ENCODE results near the gene ARID2. TPM values are rescaled to one million over a fixed set of nuclear protein-coding genes. Genes with fewer than 3 reads are reported as not detected.

Gene ARID2
- total RNA-seq, 1 donor from 2014 or later = 21.1 TPM

DNA sequence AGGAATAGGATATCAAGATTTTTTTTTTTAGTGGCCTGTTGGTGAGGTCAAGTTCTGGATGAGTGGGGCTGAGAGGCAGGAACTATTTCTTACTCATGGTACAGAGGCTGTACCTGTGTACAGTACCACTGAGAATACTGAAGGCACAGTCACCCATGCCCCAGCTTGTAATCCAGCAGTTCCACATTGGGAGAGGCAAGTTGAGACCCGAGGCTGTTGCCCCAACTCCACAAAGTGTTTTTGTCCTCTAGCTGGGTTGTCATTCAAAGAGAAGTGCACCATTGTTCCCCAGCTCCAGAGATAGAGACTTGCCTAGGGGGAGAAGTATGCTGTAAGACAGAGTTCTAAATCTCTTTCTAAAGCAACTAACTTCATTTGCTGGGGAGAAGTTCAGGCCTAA lies 38.7 kb downstream of the ARID2 start:
- no peak for DNase-seq (ENCODE audit: low read depth)
- H3K27me3 ChIP-seq (ENCODE audit: control insufficient read depth, insufficient read depth, low read length) = no peaks in the 10 kb centered on the region
- H3K36me3 ChIP-seq (ENCODE audit: control insufficient read depth, insufficient read depth, low read length) = no peaks in the 10 kb centered on the region
- TF ChIP-seq, protein P1, sequence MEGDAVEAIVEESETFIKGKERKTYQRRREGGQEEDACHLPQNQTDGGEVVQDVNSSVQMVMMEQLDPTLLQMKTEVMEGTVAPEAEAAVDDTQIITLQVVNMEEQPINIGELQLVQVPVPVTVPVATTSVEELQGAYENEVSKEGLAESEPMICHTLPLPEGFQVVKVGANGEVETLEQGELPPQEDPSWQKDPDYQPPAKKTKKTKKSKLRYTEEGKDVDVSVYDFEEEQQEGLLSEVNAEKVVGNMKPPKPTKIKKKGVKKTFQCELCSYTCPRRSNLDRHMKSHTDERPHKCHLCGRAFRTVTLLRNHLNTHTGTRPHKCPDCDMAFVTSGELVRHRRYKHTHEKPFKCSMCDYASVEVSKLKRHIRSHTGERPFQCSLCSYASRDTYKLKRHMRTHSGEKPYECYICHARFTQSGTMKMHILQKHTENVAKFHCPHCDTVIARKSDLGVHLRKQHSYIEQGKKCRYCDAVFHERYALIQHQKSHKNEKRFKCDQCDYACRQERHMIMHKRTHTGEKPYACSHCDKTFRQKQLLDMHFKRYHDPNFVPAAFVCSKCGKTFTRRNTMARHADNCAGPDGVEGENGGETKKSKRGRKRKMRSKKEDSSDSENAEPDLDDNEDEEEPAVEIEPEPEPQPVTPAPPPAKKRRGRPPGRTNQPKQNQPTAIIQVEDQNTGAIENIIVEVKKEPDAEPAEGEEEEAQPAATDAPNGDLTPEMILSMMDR (IDR thresholded peaks at IDR 0.05; ENCODE audit: insufficient read depth, low read length, poor library complexity, severe bottlenecking) = no peak
- H3K4me3 ChIP-seq (ENCODE audit: low read depth, low read length) = no peak overlapping the region

DNA sequence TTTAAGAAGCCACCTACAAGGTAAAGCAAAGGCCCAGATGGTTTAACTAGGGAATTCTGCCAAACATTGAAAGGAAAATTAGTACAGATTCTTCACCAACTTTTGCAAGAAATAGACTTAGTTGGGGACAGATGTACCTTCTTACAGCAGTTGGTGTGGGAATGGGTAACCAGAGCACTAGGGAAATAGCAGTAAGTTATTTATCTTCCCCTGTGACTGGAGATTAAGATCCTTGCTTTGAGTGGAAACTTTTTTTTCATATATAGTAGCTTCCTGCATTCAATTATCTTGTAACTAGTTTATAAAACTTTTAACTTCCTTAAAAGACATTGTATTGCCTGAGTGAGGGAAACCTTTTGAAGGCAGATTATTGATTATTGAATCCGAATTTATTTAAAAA lies 44.2 kb downstream of the ARID2 start:
- H3K27me3 ChIP-seq (ENCODE audit: control insufficient read depth, insufficient read depth, low read length) = no peaks in the 10 kb centered on the region
- no peak for DNase-seq (ENCODE audit: low read depth)
- no peaks in the 10 kb centered on the region for H3K36me3 ChIP-seq (ENCODE audit: control insufficient read depth, insufficient read depth, low read length)
- TF ChIP-seq, protein P1 (IDR thresholded peaks at IDR 0.05; ENCODE audit: insufficient read depth, low read length, poor library complexity, severe bottlenecking) = no peak
- H3K4me3 ChIP-seq (ENCODE audit: low read depth, low read length) = no peak overlapping the region

DNA sequence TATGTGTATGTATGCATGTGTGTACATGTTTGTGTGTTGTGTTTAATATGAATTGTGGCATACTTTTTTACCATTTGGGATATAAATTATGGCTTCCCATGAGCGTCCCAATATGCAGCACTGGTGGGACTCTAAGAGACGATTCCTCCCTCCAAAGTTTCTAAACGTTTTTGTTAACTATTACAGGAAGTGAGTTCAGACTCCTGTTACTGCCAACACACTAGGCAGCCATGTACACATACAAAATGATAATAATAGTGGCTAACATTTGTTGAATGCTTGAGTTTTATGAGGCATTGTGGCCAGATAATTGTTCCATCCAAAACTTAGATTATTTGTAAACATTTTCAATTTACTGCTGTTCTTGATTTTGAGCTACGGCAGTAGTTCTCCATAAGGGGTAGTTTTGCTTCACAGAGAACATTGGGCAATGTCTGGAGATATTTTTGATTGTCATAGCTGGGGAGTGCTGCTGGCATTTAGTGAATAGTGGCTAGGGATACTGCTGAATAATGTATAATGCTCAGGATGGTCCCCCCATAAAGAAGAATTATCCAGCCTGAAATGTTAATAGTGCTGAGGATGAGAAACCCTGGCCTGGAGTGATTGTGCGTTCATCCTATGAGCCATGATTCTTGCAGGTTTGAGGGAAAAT lies 45.1 kb downstream of the ARID2 start:
- no peaks in the 10 kb centered on the region for H3K27me3 ChIP-seq (ENCODE audit: control insufficient read depth, insufficient read depth, low read length)
- H3K4me3 ChIP-seq (ENCODE audit: low read depth, low read length) = no peak overlapping the region
- TF ChIP-seq, protein P1 (IDR thresholded peaks at IDR 0.05; ENCODE audit: insufficient read depth, low read length, poor library complexity, severe bottlenecking) = no peak
- no peak for DNase-seq (ENCODE audit: low read depth)
- no peaks in the 10 kb centered on the region for H3K36me3 ChIP-seq (ENCODE audit: control insufficient read depth, insufficient read depth, low read length)

DNA sequence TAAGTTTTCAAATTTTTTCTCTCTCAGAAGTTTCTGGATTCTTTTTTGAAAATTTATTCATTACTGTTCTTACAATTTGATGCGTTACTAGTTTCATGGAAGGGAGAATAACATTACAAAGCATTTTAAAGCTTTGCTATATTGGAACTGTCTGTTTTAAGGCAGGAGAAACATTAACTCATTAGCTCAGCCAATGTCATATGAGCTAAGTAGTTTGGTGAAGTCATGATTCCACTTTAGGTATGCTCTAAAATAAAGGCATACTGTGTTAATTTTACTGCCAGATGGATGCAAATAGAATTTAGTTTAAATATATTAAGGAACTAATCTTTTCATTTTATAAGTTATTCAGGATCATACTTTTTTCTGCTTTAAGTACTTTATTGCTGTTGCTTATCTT lies 46.0 kb downstream of the ARID2 start:
- Histone ChIP-seq H3K36me3 (ENCODE audit: control insufficient read depth, insufficient read depth, low read length) (no peaks in the 10 kb centered on the region), H3K4me3 (ENCODE audit: low read depth, low read length) (no peak overlapping the region), H3K27me3 (ENCODE audit: control insufficient read depth, insufficient read depth, low read length) (no peaks in the 10 kb centered on the region)
- no peak for DNase-seq (ENCODE audit: low read depth)
- TF ChIP-seq, protein P1 (IDR thresholded peaks at IDR 0.05; ENCODE audit: insufficient read depth, low read length, poor library complexity, severe bottlenecking) = no peak

DNA sequence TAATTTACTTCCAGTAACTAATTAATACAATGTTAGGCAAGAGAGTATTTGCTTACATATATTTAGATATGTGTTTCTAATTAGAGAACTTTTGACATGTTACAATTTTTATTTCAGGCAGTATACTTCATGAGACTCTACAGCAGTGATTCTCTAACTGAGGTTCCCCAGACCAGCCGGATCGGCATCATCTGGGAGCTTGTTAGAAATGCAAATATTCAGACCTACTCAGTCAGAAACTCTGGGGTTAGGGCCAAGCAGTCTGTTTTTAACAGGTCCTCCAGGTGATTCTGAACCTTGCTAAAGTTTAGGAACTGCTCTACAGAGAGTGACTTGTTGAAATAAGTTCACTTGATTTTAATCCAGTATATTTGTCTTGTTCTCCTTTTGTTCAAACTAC lies 46.5 kb downstream of the ARID2 start:
- no peaks in the 10 kb centered on the region for H3K27me3 ChIP-seq (ENCODE audit: control insufficient read depth, insufficient read depth, low read length)
- no peak overlapping the region for H3K4me3 ChIP-seq (ENCODE audit: low read depth, low read length)
- TF ChIP-seq, protein P1 (IDR thresholded peaks at IDR 0.05; ENCODE audit: insufficient read depth, low read length, poor library complexity, severe bottlenecking) = no peak
- no peak for DNase-seq (ENCODE audit: low read depth)
- no peaks in the 10 kb centered on the region for H3K36me3 ChIP-seq (ENCODE audit: control insufficient read depth, insufficient read depth, low read length)

DNA sequence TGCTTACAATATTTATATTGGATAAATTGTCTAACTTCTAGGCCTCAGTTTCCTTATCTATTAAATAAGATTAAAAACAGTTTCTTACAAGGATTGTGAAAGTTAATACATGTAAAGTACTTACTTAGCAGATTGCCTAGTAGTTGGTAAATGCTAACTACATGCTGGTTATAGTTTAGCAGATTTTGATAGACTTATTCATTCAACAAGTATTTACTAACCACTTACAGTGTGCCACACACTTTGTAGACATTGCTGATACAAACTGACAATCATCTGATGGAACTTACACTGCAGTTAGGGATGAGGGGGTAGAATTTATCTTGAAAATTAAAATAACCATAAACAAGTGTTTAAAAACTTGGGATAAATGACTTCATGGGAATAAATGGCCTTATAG lies 50.4 kb downstream of the ARID2 start:
- H3K4me3 ChIP-seq (ENCODE audit: low read depth, low read length) = no peak overlapping the region
- TF ChIP-seq, protein P1 (IDR thresholded peaks at IDR 0.05; ENCODE audit: insufficient read depth, low read length, poor library complexity, severe bottlenecking) = no peak
- H3K27me3 ChIP-seq (ENCODE audit: control insufficient read depth, insufficient read depth, low read length) = no peaks in the 10 kb centered on the region
- DNase-seq (ENCODE audit: low read depth) = peak; percentile 9
- H3K36me3 ChIP-seq (ENCODE audit: control insufficient read depth, insufficient read depth, low read length) = no peaks in the 10 kb centered on the region

All from kidney epithelial cell (primary cell).